SK-N-MC (cell line): ENCODE results near the gene USP40.

Experiments used
- EZH2 ChIP-seq: fragments of 200-600 bp; sonication (generic); IDR thresholded peaks from one replicate; pipeline ENCODE4 v1.6.1; 2017; ENCODE audit warnings: antibody characterized with exemption
- FOXP2 ChIP-seq: optimal IDR thresholded peaks from 2 replicates; pipeline ENCODE3; 2011; ENCODE audit warnings: mild to moderate bottlenecking, moderate library complexity; ENCODE audit not compliant: insufficient read depth; ENCODE audit errors: extremely low read length, control extremely low read depth
- POLR2AphosphoS5 ChIP-seq: IDR thresholded peaks from 2 replicates; pipeline ENCODE4 v1.6.1; 2012; ENCODE audit warnings: mild to moderate bottlenecking, low read depth, low read length, borderline replicate concordance

- TF ChIP-seq EZH2 (no peak), POLR2AphosphoS5 (no peak), FOXP2 (no peak)
Measured at GRCh38 chr2:233530381-233530780, 36.2 kb downstream of the USP40 start.
